Mesenchymal stem cell (in vitro differentiated cells and primary cell): ENCODE data around the gene NUB1.

Source experiments
- DNase-seq: peaks from one replicate; pipeline ENCODE4 v3.0.0-alpha.2; 2013
- H2AFZ ChIP-seq: one replicate; pipeline ENCODE4 v1.6.1; 2013; ENCODE audit warnings: low read depth, mild to moderate bottlenecking, control low read depth, inconsistent platforms, low read length, moderate library complexity
- H2AK5ac ChIP-seq: 2 replicates; pipeline ENCODE4 v1.6.1; 2013; ENCODE audit warnings: low read length, moderate library complexity, mild to moderate bottlenecking, inconsistent platforms; ENCODE audit not compliant: severe bottlenecking
- H2BK120ac ChIP-seq: one replicate; pipeline ENCODE4 v1.6.1; 2013; ENCODE audit warnings: low read depth, mild to moderate bottlenecking, inconsistent platforms, low read length, moderate library complexity
- H2BK12ac ChIP-seq, 2 experiments: one replicate each; pipeline ENCODE4 v1.6.1; 2013; ENCODE audit warnings: inconsistent platforms in 2 of 2, low read length in 2 of 2, mild to moderate bottlenecking in 2 of 2, moderate library complexity in 2 of 2, control low read depth in 1 of 2
- H2BK15ac ChIP-seq: one replicate; pipeline ENCODE4 v1.6.1; 2013; ENCODE audit warnings: mild to moderate bottlenecking, low read depth, inconsistent platforms; ENCODE audit not compliant: poor library complexity, severe bottlenecking
- H2BK5ac ChIP-seq: 2 replicates; pipeline ENCODE4 v1.6.1; 2013; ENCODE audit warnings: low read depth, mild to moderate bottlenecking, low read length, control low read depth, inconsistent platforms; ENCODE audit not compliant: poor library complexity, severe bottlenecking
- H3K14ac ChIP-seq, 2 experiments: one replicate each; pipeline ENCODE4 v1.6.1; 2013; ENCODE audit warnings: inconsistent platforms in 2 of 2, low read length in 2 of 2, control low read depth in 1 of 2, mild to moderate bottlenecking in 1 of 2, moderate library complexity in 1 of 2
- H3K18ac ChIP-seq, 2 experiments: one replicate each; pipeline ENCODE4 v1.6.1; 2013; ENCODE audit warnings: inconsistent platforms in 2 of 2, low read length in 2 of 2, control low read depth in 1 of 2, low read depth in 1 of 2, mild to moderate bottlenecking in 1 of 2
- H3K23ac ChIP-seq, 2 experiments: one replicate each; pipeline ENCODE4 v1.6.1; 2013; ENCODE audit warnings: inconsistent platforms in 2 of 2, low read length in 2 of 2, mild to moderate bottlenecking in 2 of 2, moderate library complexity in 2 of 2, control low read depth in 1 of 2
- H3K27ac ChIP-seq: 2 replicates; pipeline ENCODE4 v1.5.1; 2013; ENCODE audit warnings: mild to moderate bottlenecking, moderate library complexity, low read length, control low read depth, inconsistent platforms; ENCODE audit not compliant: poor library complexity, severe bottlenecking
- H3K27me3 ChIP-seq, 2 experiments: 2 replicates each; pipeline versions ENCODE4 v1.6.1 to v1.7.0; 2013; ENCODE audit warnings: low read length in 2 of 2, mild to moderate bottlenecking in 2 of 2, moderate library complexity in 2 of 2, control low read depth in 1 of 2, inconsistent platforms in 1 of 2; ENCODE audit not compliant: control insufficient read depth in 1 of 2, insufficient read depth in 1 of 2
- H3K36me3 ChIP-seq, 2 experiments: 2 replicates each; pipeline versions ENCODE4 v1.6.1 to v1.7.0; 2013; ENCODE audit warnings: low read length in 2 of 2, control low read depth in 1 of 2, inconsistent platforms in 1 of 2, low read depth in 1 of 2, mild to moderate bottlenecking in 1 of 2; ENCODE audit not compliant: insufficient read depth in 2 of 2, control insufficient read depth in 1 of 2
- H3K4ac ChIP-seq, 2 experiments: one replicate each; pipeline ENCODE4 v1.6.1; 2013; ENCODE audit warnings: inconsistent platforms in 2 of 2, low read length in 2 of 2, mild to moderate bottlenecking in 2 of 2, moderate library complexity in 2 of 2, control low read depth in 1 of 2, low read depth in 1 of 2
- H3K4me1 ChIP-seq: 2 replicates; pipeline ENCODE4 v1.6.1; 2013; ENCODE audit warnings: low read depth, low read length, control low read depth; ENCODE audit not compliant: control insufficient read depth, insufficient read depth
- H3K4me2 ChIP-seq: 2 replicates; pipeline ENCODE4 v1.6.1; 2013; ENCODE audit warnings: low read length, mild to moderate bottlenecking, inconsistent platforms; ENCODE audit not compliant: poor library complexity, severe bottlenecking
- H3K4me3 ChIP-seq, 2 experiments: 2 replicates each; pipeline versions ENCODE4 v1.5.1 to v1.7.0; 2013; ENCODE audit warnings: low read length in 2 of 2, mild to moderate bottlenecking in 2 of 2, control low read depth in 1 of 2, low read depth in 1 of 2; ENCODE audit not compliant: insufficient read depth in 1 of 2
- H3K79me1 ChIP-seq: replicated peaks from 2 replicates; pipeline ENCODE4 v1.6.1; 2013; ENCODE audit warnings: mild to moderate bottlenecking, control low read depth, low read length, inconsistent platforms; ENCODE audit not compliant: poor library complexity, severe bottlenecking
- H3K9ac ChIP-seq: 2 replicates; pipeline ENCODE4 v1.7.0; 2013; ENCODE audit warnings: mild to moderate bottlenecking, low read length, moderate library complexity
- H3K9me3 ChIP-seq: 2 replicates; pipeline ENCODE4 v1.7.0; 2013; ENCODE audit warnings: mild to moderate bottlenecking, low read length; ENCODE audit not compliant: control insufficient read depth
- H4K8ac ChIP-seq: one replicate; pipeline ENCODE4 v1.6.1; 2013; ENCODE audit warnings: inconsistent platforms, mild to moderate bottlenecking, low read length, moderate library complexity
- H4K91ac ChIP-seq: one replicate; pipeline ENCODE4 v1.6.1; 2013; ENCODE audit warnings: mild to moderate bottlenecking, low read length, inconsistent platforms
- WGBS: methylation state at CpG from one replicate; pipeline ENCODE4 v1.1.7; 2013; ENCODE audit warnings: mixed read lengths; 5-methylcytosine and 5-hydroxymethylcytosine counted together

NUB1 gene

GRCh38 chr7:151351967-151352366, 10.4 kb downstream of the NUB1 start:
- peaks cover 4% of the 10 kb centered on the region for H3K4me1 ChIP-seq
- no peak overlapping the region for H2BK5ac ChIP-seq
- no peak overlapping the region for H3K27ac ChIP-seq
- H2BK15ac ChIP-seq: no peak overlapping the region
- WGBS: 95% methylated on average over 6 of the region's 6 CpGs
- H3K4ac ChIP-seq: no peak overlapping the region
- H2BK120ac ChIP-seq: no peak overlapping the region
- H3K36me3 ChIP-seq: peaks cover 55 to 86% of the 10 kb centered on the region in 2 experiments
- no peak overlapping the region for H3K23ac ChIP-seq
- DNase-seq: no peak
- no peak overlapping the region for H2BK12ac ChIP-seq
- H3K9ac ChIP-seq: no peak overlapping the region
- H3K4me3 ChIP-seq: no peak overlapping the region
- H4K8ac ChIP-seq: no peak overlapping the region
- H3K4me2 ChIP-seq: no peak overlapping the region
- no peaks in the 10 kb centered on the region for H3K27me3 ChIP-seq
- no peak overlapping the region for H2AK5ac ChIP-seq
- no peak overlapping the region for H4K91ac ChIP-seq
- no peak overlapping the region for H2AFZ ChIP-seq
- no peak overlapping the region for H3K14ac ChIP-seq
- no peaks in the 10 kb centered on the region for H3K9me3 ChIP-seq
- H3K18ac ChIP-seq: no peak overlapping the region
- H3K79me1 ChIP-seq: peaks cover 32% of the 10 kb centered on the region

DNA sequence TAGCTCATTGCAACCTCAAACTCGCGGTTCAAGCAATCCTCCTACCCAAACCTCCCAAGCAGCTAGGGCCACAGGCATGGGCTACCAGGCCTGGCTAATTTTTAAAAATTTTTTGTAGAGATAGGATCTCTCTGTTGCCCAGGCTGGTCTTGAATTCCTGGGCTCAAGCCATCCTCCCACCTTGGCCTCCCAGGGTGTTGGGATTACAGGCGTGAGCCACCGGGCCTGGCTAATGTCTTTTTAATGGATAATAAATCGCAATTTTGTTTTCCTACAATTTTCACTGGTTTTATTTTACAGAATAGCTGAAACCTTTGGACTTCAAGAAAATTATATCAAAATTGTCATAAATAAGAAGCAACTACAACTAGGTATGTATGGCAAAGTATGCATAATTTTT, 10.9 kb downstream of the NUB1 start:
- Histone ChIP-seq H2BK15ac (no peak overlapping the region), H4K8ac (no peak overlapping the region), H2BK12ac (no peak overlapping the region), H3K79me1 (peaks cover 32% of the 10 kb centered on the region), H2BK5ac (no peak overlapping the region), H2BK120ac (no peak overlapping the region), H3K4me1 (peaks cover 4% of the 10 kb centered on the region), H3K14ac (no peak overlapping the region), H3K27me3 (no peaks in the 10 kb centered on the region), H3K36me3 (peaks cover 53 to 85% of the 10 kb centered on the region in 2 experiments), H3K9ac (no peak overlapping the region), H2AFZ (no peak overlapping the region), H3K27ac (no peak overlapping the region), H3K4me3 (no peak overlapping the region), H3K18ac (no peak overlapping the region), H3K23ac (no peak overlapping the region), H3K4me2 (no peak overlapping the region), H3K4ac (no peak overlapping the region), H2AK5ac (no peak overlapping the region), H4K91ac (no peak overlapping the region), H3K9me3 (no peaks in the 10 kb centered on the region)
- WGBS: 94% methylated on average over 2 of the region's 5 CpGs
- DNase-seq: no peak

GRCh38 chr7:151361193-151361959, 19.8 kb downstream of the NUB1 start:
- Histone ChIP-seq H3K9me3 (no peaks in the 10 kb centered on the region), H3K4me3 (no peak overlapping the region), H3K36me3 (peaks cover 37 to 60% of the 10 kb centered on the region in 2 experiments), H2BK120ac (no peak overlapping the region), H2BK15ac (no peak overlapping the region), H4K8ac (no peak overlapping the region), H3K14ac (no peak overlapping the region), H2BK12ac (no peak overlapping the region), H3K23ac (no peak overlapping the region), H3K79me1 (peaks cover 5% of the 10 kb centered on the region), H3K4ac (no peak overlapping the region), H3K9ac (no peak overlapping the region), H3K4me2 (no peak overlapping the region), H3K27ac (no peak overlapping the region), H4K91ac (no peak overlapping the region), H3K18ac (no peak overlapping the region), H2AFZ (no peak overlapping the region), H3K4me1 (peaks cover 3% of the 10 kb centered on the region), H3K27me3 (no peaks in the 10 kb centered on the region), H2AK5ac (no peak overlapping the region), H2BK5ac (no peak overlapping the region)
- 100% methylated on average over 2 of the region's 3 CpGs for WGBS
- no peak for DNase-seq

DNA sequence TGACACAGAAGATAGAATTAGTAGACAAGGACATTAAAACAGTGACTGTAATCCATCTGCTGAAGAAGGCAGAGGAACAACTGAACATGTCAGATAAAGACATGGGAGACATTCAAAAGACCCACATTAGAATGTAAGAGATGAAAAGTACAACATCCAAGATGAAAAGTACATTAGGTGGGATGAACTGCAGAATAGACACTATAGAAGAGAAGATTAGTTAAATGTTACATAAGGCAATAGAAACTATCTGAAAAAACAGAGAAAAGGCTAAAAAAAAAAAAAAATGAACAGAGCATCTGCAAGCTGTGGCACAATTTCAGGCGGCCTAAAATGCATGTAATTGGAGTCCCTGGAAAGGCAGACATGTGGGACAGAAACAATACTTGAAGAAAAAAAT, 21.6 kb downstream of the NUB1 start:
- Histone ChIP-seq H3K4me3 (no peak overlapping the region), H2BK12ac (no peak overlapping the region), H3K4ac (no peak overlapping the region), H3K9ac (no peak overlapping the region), H3K23ac (no peak overlapping the region), H2AFZ (no peak overlapping the region), H3K14ac (no peak overlapping the region), H2AK5ac (no peak overlapping the region), H3K27ac (no peak overlapping the region), H3K36me3 (peaks cover 23 to 48% of the 10 kb centered on the region in 2 experiments), H3K18ac (no peak overlapping the region), H3K79me1 (peaks cover 4% of the 10 kb centered on the region), H2BK15ac (no peak overlapping the region), H2BK5ac (no peak overlapping the region), H4K8ac (no peak overlapping the region), H4K91ac (no peak overlapping the region), H3K9me3 (no peaks in the 10 kb centered on the region), H3K27me3 (no peaks in the 10 kb centered on the region), H3K4me1 (peaks cover 8% of the 10 kb centered on the region), H2BK120ac (no peak overlapping the region), H3K4me2 (no peak overlapping the region)
- WGBS: 100% methylated on average over 1 of the region's 1 CpG
- no peak for DNase-seq
